Suppressor macrophage (primary cell): ENCODE measurements around the gene RHBDD1.

Source experiments
- DNase-seq, 4 experiments: peaks; one replicate each; pipeline ENCODE4 v3.0.0-alpha.2; 2020 to 2022

RHBDD1 gene

GRCh38 chr2:226991663-226992062 is 155.8 kb downstream of the RHBDD1 start:
- DNase-seq: no peak

- no peak for DNase-seq
Observed at GRCh38 chr2:226993171-226993570, 157.3 kb downstream of the RHBDD1 start.

GRCh38 chr2:226994775-226995174 is 158.9 kb downstream of the RHBDD1 start:
- DNase-seq: no peak

GRCh38 chr2:226995625-226996041 is 159.8 kb downstream of the RHBDD1 start:
- peak in 1 of 4 experiments; percentile 17 for DNase-seq

GRCh38 chr2:226999661-227000060 is 163.8 kb downstream of the RHBDD1 start:
- DNase-seq: peak in 1 of 4 experiments; percentile 7

- no peak for DNase-seq
Observed at GRCh38 chr2:227000123-227000522, 164.3 kb downstream of the RHBDD1 start.

GRCh38 chr2:227004482-227004881 is 168.6 kb downstream of the RHBDD1 start:
- DNase-seq: no peak

- DNase-seq: no peak
Observed at GRCh38 chr2:227006189-227006897, 170.5 kb downstream of the RHBDD1 start.

GRCh38 chr2:227007148-227007547 is 171.3 kb downstream of the RHBDD1 start:
- no peak for DNase-seq

GRCh38 chr2:227007940-227008339 is 172.1 kb downstream of the RHBDD1 start:
- DNase-seq: no peak

- no peak for DNase-seq
Observed at GRCh38 chr2:227010433-227010832, 174.6 kb downstream of the RHBDD1 start.

- DNase-seq: no peak
Observed at GRCh38 chr2:227013330-227013729, 177.5 kb downstream of the RHBDD1 start.

GRCh38 chr2:227013881-227014280 is 178.0 kb downstream of the RHBDD1 start:
- DNase-seq: no peak

- no peak for DNase-seq
Observed at GRCh38 chr2:227016894-227017293, 181.0 kb downstream of the RHBDD1 start.

GRCh38 chr2:227020416-227020815 is 184.6 kb downstream of the RHBDD1 start:
- DNase-seq: peak; percentile 3 to 47 (median 14)

- no peak for DNase-seq
Observed at GRCh38 chr2:227022608-227023007, 186.8 kb downstream of the RHBDD1 start.

- no peak for DNase-seq
Observed at GRCh38 chr2:227025510-227025909, 189.7 kb downstream of the RHBDD1 start.

- DNase-seq: peak; percentile 4 to 60 (median 34)
Observed at GRCh38 chr2:227029426-227030105, 193.7 kb downstream of the RHBDD1 start.

- DNase-seq: no peak
Observed at GRCh38 chr2:227030789-227031188, 194.9 kb downstream of the RHBDD1 start.

GRCh38 chr2:227031379-227031778 is 195.5 kb downstream of the RHBDD1 start:
- DNase-seq: no peak

- peak; percentile 21 to 56 (median 36) for DNase-seq
Observed at GRCh38 chr2:227033471-227034148, 197.8 kb downstream of the RHBDD1 start.

- no peak for DNase-seq
Observed at GRCh38 chr2:227035711-227036367, 200.0 kb downstream of the RHBDD1 start.

GRCh38 chr2:227036527-227036926 is 200.7 kb downstream of the RHBDD1 start:
- no peak for DNase-seq
